WTC11 (cell line): ENCODE data around the gene MGRN1. TPM values are rescaled to one million over a fixed set of nuclear protein-coding genes. Genes with fewer than 3 reads are reported as not detected.

Source experiments
- ATAC-seq: fragments of 200-7000 bp; cut with Tn5 transposase; 2 replicates; pipeline ENCODE4 v1.10.0; 2021; ENCODE audit warnings: mild to moderate bottlenecking, moderate library complexity
- CTCF ChIA-PET: fragments of 300-600 bp; sonication (Branson Sonifier 250); formaldehyde crosslinking; loops from one replicate; lab custom pipeline; 2021; ENCODE audit warnings: antibody characterized with exemption; lab: Charles Lee
- POLR2A ChIA-PET: fragments of 350-600 bp; sonication (Branson Sonifier 250); formaldehyde crosslinking; loops from one replicate; lab custom pipeline; 2021; ENCODE audit warnings: antibody characterized with exemption; lab: Charles Lee
- DNase-seq: peaks from one replicate; pipeline ENCODE4 v3.0.0; 2021; ENCODE audit warnings: low spot score
- H3K27ac Mint-ChIP-seq: 2 replicates; pipeline ENCODE4 v1.8.0; 2021; ENCODE audit warnings: mixed read lengths
- H3K27me3 Mint-ChIP-seq: 2 replicates; pipeline ENCODE4 v1.8.0; 2021; ENCODE audit warnings: low read depth, mild to moderate bottlenecking, moderate library complexity, mixed read lengths
- H3K36me3 Mint-ChIP-seq: 2 replicates; pipeline ENCODE4 v1.8.0; 2021; ENCODE audit warnings: mixed read lengths
- H3K4me1 Mint-ChIP-seq: 2 replicates; pipeline ENCODE4 v1.8.0; 2022; ENCODE audit warnings: mixed read lengths
- H3K4me3 Mint-ChIP-seq: 2 replicates; pipeline ENCODE4 v1.8.0; 2021; ENCODE audit warnings: mild to moderate bottlenecking, moderate library complexity, mixed read lengths
- H3K9me3 Mint-ChIP-seq: 2 replicates; pipeline ENCODE4 v1.8.0; 2021; ENCODE audit warnings: mixed read lengths
- ATF1 ChIP-seq: sonication (generic); formaldehyde crosslinking; IDR thresholded peaks from 2 replicates; pipeline ENCODE4 v1.8.1; 2023; ENCODE audit warnings: mild to moderate bottlenecking, moderate library complexity, missing genetic modification reagents
- ESRRA ChIP-seq: sonication (generic); formaldehyde crosslinking; IDR thresholded peaks from 2 replicates; pipeline ENCODE4 v1.8.1; 2022; ENCODE audit warnings: mild to moderate bottlenecking, missing genetic modification reagents, borderline replicate concordance
- JUN ChIP-seq: sonication (generic); formaldehyde crosslinking; IDR thresholded peaks from 2 replicates; pipeline ENCODE4 v1.8.0; 2023; ENCODE audit warnings: mild to moderate bottlenecking, missing genetic modification reagents
- NFATC4 ChIP-seq: fragments of 250-450 bp; sonication (Bioruptor Pico); IDR thresholded peaks from 2 replicates; pipeline ENCODE4 v1.9.0; 2021; ENCODE audit warnings: mild to moderate bottlenecking
- NFYB ChIP-seq: sonication (generic); formaldehyde crosslinking; conservative IDR thresholded peaks from 2 replicates; pipeline ENCODE4 v1.8.0; 2022; ENCODE audit warnings: low read depth, missing genetic modification reagents
- NR2C2 ChIP-seq: sonication (generic); formaldehyde crosslinking; IDR thresholded peaks from 2 replicates; pipeline ENCODE4 v1.8.0; 2022; ENCODE audit warnings: mild to moderate bottlenecking, missing genetic modification reagents
- SMAD3 ChIP-seq: sonication (generic); formaldehyde crosslinking; IDR thresholded peaks from 2 replicates; pipeline ENCODE4 v1.8.0; 2022; ENCODE audit warnings: missing genetic modification reagents, mild to moderate bottlenecking, borderline replicate concordance
- SMAD4 ChIP-seq: sonication (generic); formaldehyde crosslinking; IDR thresholded peaks from 2 replicates; pipeline ENCODE4 v1.8.0; 2022; ENCODE audit warnings: mild to moderate bottlenecking, missing genetic modification reagents
- TCF7 ChIP-seq: sonication (generic); formaldehyde crosslinking; IDR thresholded peaks from 2 replicates; pipeline ENCODE4 v1.8.0; 2022; ENCODE audit warnings: mild to moderate bottlenecking, low read depth, missing genetic modification reagents, moderate library complexity
- ZNF281 ChIP-seq: sonication (generic); formaldehyde crosslinking; IDR thresholded peaks from 2 replicates; pipeline ENCODE4 v1.8.0; 2023; ENCODE audit warnings: mild to moderate bottlenecking, missing genetic modification reagents
- ZNF512 ChIP-seq: sonication (generic); formaldehyde crosslinking; IDR thresholded peaks from 2 replicates; pipeline ENCODE4 v1.8.1; 2022; ENCODE audit warnings: missing genetic modification reagents, borderline replicate concordance
- total RNA-seq: library from RNA; stranded (reverse); gene quantifications from 3 replicates; pipeline ENCODE4 v1.2.3, GENCODE V29; 2021
- TF ChIP-seq, protein P1 (sequence below): fragments of 200-600 bp; IDR thresholded peaks from 2 replicates; pipeline ENCODE4 v1.8.0; 2022; ENCODE audit warnings: antibody characterized with exemption
- TF ChIP-seq, protein P2 (sequence below): fragments of 250-450 bp; sonication (Bioruptor Pico); IDR thresholded peaks from 2 replicates; pipeline ENCODE4 v1.9.0; 2021; ENCODE audit warnings: mild to moderate bottlenecking
- TF ChIP-seq, protein P3 (sequence below): sonication (generic); formaldehyde crosslinking; IDR thresholded peaks from 2 replicates; pipeline ENCODE4 v1.8.0; 2022; ENCODE audit warnings: mild to moderate bottlenecking, missing genetic modification reagents

The MGRN1 gene
- total RNA-seq, 1 experiment from 2014 or later = 88.8 TPM

- Mint-ChIP-seq H3K4me1 (no peaks in the 10 kb centered on the region), H3K27ac (no peak overlapping the region; the same call in 1 of the 2 replicates), H3K9me3 (no peaks in the 10 kb centered on the region), H3K27me3 (no peaks in the 10 kb centered on the region), H3K36me3 (peaks cover 9% of the 10 kb centered on the region), H3K4me3 (no peak overlapping the region)
- POLR2A ChIA-PET = no interaction called here
- TF ChIP-seq ESRRA (CRISPR knock-in tag) (no peak), NFYB (CRISPR knock-in tag) (no peak), ZNF281 (no peak), ZNF512 (CRISPR knock-in tag) (no peak), ATF1 (CRISPR knock-in tag) (no peak)
- ATAC-seq (no peak), DNase-seq (no peak)
- CTCF ChIA-PET = interaction anchor here (1.6 to 2.2 kb wide), 7 partner anchors 11 to 170 kb away, joined by 4 to 63 read pairs (median 17); partner anchors contain the start of genes MGRN1 and NUDT16L1
These were observed 57.0 kb downstream of the MGRN1 start for GRCh38 chr16:4681471-4682083.

DNA sequence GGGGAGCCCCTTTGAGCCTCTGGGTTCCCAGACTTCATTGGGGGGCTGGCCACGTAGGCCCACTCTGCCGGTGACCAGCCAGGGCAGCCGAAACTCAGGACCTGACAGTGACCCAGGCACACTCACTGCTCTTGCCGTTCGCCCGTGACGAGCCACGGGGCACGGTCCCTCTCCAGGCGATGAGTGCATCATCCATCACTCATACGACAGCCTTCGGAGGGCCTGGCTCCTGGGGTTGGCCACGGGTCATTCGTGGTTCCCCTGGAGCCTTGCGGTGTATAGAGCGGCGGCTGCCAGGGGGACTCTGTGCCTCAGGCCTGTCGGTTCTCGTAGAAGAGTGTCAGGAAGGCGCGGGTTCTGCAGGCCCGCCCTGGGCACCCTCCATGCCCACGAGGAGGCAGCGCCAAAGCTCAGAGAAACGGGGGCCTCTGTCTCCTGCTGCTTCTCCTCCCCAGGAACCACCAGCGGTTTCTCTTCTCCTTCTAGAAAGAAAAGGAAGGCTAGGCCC is 57.5 kb downstream of the MGRN1 start:
- TF ChIP-seq, protein P1, sequence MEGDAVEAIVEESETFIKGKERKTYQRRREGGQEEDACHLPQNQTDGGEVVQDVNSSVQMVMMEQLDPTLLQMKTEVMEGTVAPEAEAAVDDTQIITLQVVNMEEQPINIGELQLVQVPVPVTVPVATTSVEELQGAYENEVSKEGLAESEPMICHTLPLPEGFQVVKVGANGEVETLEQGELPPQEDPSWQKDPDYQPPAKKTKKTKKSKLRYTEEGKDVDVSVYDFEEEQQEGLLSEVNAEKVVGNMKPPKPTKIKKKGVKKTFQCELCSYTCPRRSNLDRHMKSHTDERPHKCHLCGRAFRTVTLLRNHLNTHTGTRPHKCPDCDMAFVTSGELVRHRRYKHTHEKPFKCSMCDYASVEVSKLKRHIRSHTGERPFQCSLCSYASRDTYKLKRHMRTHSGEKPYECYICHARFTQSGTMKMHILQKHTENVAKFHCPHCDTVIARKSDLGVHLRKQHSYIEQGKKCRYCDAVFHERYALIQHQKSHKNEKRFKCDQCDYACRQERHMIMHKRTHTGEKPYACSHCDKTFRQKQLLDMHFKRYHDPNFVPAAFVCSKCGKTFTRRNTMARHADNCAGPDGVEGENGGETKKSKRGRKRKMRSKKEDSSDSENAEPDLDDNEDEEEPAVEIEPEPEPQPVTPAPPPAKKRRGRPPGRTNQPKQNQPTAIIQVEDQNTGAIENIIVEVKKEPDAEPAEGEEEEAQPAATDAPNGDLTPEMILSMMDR = no peak
- TF ChIP-seq, protein P2, sequence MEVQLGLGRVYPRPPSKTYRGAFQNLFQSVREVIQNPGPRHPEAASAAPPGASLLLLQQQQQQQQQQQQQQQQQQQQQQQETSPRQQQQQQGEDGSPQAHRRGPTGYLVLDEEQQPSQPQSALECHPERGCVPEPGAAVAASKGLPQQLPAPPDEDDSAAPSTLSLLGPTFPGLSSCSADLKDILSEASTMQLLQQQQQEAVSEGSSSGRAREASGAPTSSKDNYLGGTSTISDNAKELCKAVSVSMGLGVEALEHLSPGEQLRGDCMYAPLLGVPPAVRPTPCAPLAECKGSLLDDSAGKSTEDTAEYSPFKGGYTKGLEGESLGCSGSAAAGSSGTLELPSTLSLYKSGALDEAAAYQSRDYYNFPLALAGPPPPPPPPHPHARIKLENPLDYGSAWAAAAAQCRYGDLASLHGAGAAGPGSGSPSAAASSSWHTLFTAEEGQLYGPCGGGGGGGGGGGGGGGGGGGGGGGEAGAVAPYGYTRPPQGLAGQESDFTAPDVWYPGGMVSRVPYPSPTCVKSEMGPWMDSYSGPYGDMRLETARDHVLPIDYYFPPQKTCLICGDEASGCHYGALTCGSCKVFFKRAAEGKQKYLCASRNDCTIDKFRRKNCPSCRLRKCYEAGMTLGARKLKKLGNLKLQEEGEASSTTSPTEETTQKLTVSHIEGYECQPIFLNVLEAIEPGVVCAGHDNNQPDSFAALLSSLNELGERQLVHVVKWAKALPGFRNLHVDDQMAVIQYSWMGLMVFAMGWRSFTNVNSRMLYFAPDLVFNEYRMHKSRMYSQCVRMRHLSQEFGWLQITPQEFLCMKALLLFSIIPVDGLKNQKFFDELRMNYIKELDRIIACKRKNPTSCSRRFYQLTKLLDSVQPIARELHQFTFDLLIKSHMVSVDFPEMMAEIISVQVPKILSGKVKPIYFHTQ (CRISPR knock-in tag) = no peak
- TF ChIP-seq NFATC4 (CRISPR knock-in tag) = no peak
- no peak for TF ChIP-seq SMAD3
- TF ChIP-seq NR2C2 (CRISPR knock-in tag) = no peak
- no peak for TF ChIP-seq TCF7 (CRISPR knock-in tag)
- TF ChIP-seq JUN (CRISPR knock-in tag) = no peak
- TF ChIP-seq SMAD4 = no peak
- TF ChIP-seq, protein P3, sequence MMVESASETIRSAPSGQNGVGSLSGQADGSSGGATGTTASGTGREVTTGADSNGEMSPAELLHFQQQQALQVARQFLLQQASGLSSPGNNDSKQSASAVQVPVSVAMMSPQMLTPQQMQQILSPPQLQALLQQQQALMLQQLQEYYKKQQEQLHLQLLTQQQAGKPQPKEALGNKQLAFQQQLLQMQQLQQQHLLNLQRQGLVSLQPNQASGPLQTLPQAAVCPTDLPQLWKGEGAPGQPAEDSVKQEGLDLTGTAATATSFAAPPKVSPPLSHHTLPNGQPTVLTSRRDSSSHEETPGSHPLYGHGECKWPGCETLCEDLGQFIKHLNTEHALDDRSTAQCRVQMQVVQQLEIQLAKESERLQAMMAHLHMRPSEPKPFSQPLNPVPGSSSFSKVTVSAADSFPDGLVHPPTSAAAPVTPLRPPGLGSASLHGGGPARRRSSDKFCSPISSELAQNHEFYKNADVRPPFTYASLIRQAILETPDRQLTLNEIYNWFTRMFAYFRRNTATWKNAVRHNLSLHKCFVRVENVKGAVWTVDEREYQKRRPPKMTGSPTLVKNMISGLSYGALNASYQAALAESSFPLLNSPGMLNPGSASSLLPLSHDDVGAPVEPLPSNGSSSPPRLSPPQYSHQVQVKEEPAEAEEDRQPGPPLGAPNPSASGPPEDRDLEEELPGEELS (CRISPR knock-in tag) = no peak
- TF ChIP-seq, all 79 proteins: peak for 0
- no peak overlapping the region for H3K4me3 Mint-ChIP-seq
- H3K27me3 Mint-ChIP-seq = no peaks in the 10 kb centered on the region
- ChIA-PET POLR2A (interaction anchor here (0.9 to 1.8 kb wide), 2 partner anchors 53 to 206 kb away, joined by 3 to 5 read pairs; partner anchors contain the start of genes ANKS3, DNAAF8 and HMOX2), CTCF (interaction anchor here (0.7 to 2.2 kb wide), 36 partner anchors 11 to 276 kb away, joined by 3 to 63 read pairs (median 6); partner anchors contain the start of genes ANKS3, DNAAF8, HMOX2 and MGRN1)
- no peak overlapping the region for H3K27ac Mint-ChIP-seq
- DNase-seq (no peak), ATAC-seq (no peak)
- peaks cover 9% of the 10 kb centered on the region for H3K36me3 Mint-ChIP-seq
- no peaks in the 10 kb centered on the region for H3K9me3 Mint-ChIP-seq
- H3K4me1 Mint-ChIP-seq = no peaks in the 10 kb centered on the region
